D341Med (cell line): ENCODE results near the gene ITPKC.
A peak's percentile ranks its signal among the peaks of the same experiment; 100 is the strongest.

Experiments used
- DNase-seq: peaks from one replicate; pipeline ENCODE4 v3.0.0; 2012; ENCODE audit warnings: low spot score

Gene ITPKC

DNA sequence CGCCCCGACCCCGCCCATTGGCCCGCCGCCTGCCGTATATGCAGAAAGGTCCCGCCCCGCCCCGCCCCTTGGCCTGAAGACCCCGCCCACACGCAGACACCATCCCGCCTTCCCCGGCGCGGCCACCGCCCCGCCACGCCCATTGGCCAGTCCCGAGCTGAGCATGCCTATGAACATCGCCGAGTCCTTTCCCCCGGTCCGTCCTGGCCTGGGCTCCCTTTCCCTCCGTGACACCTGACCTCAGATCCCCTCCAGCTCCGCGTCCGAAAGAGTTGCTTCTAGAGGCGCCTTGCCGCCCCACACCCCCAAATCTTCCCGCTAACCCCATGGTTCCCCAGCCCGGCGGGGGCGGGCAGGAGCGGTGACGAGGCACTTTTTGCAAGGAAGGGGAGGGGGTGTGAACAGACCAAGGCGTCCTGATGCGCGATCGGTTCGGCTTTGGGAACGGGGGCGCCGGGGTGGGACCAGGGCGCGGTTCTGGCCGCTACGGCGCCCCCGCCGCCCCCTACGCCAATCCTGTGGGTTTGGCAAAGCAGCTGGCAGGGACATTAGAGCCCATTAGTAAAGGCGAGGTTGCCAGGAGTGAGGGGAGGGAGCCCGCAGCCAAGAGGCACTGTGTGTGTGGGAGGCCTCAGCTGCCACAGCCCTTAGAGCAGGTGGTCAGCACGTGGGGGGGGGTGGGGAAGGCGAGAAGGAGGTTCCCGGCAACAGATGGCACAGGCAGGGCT, 26.1 kb upstream of the ITPKC start:
- peak; percentile 97 for DNase-seq

DNA sequence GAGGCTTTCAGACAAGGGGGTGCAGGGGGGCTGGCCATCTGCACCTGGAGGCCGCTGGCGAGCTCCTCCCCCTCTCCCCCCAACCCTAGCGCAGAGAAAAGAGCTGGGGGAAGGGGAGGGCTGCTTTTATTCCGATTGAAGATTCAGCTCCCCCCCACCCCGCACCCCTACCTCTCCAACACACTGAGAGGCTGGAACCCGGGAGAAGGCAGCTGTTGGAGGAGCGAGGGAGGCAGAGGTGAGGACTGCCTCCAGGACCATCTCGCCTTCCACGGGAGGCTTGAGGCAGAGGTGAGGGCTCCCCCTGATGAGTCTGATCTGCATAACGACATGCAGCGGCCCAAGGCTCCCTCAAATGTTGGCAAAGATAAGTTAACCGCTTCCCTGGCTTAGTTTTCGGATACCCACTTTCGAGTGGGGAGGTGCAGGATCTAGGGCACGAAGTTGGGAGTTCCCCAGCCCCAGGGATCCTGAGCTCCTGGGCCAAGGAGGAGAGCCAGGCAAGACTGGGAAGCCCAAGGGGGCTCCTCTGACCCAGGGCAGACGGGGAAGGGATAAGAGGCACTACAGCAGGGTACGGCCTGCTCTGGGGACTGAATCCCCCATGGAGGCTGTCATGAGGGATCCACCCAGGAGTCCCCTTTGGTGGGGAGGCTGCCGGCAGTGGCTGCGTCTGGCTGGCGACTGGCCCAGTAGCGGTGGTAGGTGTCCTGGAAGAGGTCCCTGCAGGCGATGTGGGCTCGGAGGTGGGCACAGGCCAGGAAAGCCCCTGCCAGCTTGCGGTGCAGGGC, 25.3 kb upstream of the ITPKC start:
- peak; percentile 90 for DNase-seq

DNA sequence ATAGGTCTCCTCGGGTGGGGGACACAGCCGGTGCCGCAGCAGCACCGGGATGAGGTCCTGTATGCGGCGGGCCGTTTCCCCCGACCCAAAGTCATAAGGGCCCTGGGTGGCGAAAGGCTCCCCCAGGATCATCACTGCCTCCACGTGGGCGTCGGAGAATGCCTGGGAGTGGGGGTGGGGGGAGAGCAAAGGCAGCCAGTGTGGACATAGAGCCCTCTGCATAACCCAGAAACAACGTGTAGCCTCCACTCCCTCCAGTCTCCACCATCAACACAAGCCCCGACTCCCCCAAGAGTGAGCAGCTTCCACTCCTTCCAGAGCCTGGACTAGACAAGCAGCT, 24.7 kb upstream of the ITPKC start:
- DNase-seq = no peak

DNA sequence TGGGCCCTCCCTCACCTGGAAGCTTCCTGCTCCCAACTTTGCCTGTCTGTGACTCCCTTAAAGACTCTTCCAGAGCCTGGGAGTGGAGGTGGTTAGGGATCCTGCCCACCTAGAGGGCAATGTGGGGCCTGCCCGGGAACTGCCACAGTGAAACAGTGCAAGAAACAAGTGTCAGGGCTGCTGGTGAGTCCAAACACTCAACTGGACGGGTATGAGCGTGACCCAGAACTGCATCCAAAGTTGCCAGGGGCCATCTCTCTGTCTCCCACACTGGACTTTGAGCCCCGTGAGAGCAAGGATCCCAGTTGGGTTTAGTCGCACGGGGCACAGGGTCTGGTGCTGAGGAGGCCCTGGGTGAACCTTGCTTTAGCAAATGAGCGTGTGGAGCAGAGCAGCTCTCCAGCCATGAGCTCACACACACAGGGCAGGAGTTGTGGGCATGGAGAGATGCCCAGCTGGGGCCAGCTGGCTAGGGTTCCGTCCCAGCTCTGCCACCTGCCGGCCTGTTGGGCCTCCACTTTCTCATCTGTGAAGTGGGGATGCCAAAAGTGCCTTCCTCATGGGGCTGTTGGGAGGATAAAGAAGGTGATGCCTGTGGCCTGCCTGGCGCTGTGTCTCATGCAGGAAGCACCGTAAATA, 23.6 kb upstream of the ITPKC start:
- no peak for DNase-seq

DNA sequence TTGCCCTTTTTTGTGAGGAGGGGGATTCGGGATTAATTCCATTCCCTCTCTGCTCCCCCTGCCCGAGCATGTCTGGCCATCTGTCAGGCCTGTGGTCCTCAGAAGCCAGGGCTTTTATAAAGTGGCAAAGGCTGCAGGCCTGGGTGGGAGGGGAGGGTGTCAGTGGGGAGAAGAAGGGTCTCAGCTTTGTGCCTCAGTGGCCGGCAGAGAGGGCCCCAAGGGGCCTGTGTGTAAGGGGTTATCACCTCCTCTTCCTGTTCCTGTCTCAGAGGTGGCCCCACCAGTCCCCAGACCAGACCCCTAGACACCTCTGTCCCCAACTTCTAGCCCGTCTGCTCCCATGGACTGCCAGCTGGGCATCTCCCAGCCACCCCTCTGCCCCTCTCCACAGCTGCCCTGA, 23.0 kb upstream of the ITPKC start:
- no peak for DNase-seq

DNA sequence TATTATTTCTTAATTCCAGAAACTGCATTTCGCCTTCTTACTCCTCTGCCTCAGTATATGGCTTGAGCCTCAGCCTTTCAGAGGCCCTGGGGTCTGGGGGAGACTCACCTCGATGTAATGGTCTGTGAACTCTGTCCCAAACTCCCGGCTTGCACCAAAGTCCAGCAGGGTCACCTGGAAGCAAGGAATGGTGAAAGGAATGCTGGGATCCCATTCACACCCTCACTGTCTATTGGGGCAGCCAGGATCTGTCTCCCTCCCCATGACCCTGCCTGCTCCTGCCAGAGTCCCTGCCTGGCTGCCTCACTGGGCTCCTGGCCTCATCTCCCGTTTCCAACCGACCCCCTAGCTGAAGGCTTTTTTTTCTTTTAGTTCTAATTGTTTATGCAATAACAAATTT, 21.0 kb upstream of the ITPKC start:
- peak; percentile 5 for DNase-seq

DNA sequence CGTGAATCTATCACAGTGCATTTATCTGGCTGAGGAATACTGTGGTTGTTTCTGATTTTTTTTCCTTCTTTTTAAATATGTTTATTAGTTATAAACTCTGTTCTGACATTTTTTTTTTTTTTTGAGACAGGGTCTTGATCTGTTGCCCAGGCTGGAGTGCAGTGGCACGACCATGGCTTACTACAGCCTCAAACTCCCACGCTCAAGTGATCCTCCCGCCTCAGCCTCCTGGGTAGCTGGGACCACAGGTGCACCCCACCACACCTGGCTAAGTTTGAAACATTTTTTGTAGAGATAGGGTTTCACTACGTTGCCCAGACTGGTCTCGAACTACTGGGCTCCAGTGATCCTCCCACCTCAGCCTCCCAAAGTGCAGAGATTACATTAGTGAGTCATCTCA, 19.9 kb upstream of the ITPKC start:
- DNase-seq = no peak

DNA sequence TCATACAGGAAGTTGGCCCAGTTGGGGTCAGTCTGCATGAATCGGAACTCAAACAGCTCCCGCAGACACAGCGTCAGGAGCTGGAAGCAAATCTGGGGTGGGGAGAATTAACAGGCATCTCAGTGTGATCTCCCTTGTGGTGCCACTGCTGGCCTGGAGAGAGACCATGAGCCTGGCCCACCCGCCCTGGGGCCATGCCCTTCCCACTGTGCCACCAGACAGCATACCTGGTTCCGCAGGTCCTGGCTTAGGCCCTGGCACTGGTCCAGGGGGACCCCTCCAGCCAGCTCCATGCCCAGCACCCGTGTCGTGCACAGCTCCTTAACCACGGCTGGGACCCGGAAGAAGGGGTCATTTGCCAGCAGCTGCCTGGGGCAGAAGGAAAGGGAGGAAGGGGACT, 16.8 kb upstream of the ITPKC start:
- no peak for DNase-seq

DNA sequence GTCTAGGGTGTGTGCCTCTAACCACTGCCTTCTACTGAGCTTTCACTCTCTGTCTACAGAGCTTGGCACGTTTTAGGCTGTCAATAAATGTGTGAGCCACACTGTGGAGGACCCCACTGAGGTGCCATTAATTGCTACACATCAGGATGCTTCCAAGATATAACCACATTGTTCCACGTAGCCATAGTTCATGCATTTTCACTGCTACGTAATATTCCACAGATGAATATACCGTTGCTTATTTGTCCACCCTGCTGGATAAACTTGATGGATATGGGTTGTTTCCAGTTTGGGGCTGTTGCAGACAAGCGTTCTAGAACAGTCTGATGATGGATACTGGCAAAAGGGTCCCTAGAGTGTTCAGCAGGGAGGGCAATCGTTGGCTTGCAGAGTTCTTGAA, 15.2 kb upstream of the ITPKC start:
- no peak for DNase-seq

DNA sequence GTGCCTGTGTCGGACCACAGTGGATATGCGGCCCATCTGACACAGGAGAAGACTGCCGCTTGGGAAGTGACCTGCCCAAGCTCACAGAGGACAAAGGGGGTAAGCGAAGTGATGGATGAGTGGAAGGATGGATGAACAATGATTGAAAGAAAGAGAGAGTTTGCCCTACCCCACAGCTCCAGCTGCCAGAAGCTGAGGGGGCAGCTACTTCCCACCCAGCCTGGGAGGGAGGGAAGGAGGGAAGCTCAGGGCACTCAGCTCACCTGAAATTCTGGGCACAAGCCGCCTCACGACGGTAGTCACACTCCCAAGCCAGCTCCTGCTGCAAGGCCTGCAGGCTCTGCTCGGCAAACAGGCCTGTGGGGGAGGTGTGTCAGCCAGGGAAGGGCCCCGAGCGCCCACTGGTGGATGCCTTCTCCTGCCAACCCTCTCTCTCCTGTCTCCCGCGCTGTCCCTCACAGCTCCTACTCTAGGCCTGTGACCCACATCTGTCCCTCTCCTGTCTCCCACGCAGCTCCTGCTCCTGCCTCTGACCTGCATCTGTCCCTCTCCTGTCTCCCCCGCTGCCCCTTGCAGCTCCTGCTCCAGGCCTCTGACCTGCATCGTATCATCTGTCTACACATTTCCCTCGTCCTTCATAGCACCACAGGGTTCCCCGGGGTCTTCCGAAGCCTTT, 14.4 kb upstream of the ITPKC start:
- peak; percentile 89 for DNase-seq

DNA sequence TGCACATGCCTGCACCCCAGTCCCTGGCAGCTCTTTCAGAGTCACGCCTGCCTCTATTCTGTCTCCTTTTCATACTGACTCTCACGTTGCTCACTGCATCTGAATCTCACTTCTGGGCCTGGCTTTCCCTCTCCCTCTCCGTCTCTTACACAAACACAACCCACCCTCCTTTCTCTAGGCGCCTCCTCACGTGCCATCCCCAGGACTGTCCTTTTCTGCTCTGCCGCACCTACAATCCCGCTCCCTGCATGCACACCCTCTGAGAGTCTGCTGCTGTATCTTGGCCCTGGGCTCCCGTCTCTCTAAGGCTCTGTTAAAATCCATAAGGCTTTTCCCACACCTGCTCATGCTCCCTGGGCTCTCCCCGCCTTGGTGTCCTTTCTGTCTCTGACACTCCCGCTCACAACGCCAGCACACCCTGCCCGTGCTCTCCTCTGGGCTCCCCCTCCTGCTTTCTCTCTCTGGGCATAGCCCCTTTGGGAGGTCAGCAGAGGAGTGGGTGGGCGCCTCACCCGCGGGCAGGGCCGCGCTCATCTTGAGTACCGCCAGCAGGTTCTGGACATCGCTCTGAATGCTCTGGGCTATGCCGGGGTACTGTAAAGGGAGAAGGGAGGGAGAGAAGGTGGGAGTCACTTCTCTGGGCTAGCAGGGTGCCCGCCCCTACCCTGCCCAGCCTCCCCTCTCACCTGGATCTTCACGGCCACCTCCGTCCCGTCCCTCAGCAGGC, 13.7 kb upstream of the ITPKC start:
- DNase-seq = no peak

DNA sequence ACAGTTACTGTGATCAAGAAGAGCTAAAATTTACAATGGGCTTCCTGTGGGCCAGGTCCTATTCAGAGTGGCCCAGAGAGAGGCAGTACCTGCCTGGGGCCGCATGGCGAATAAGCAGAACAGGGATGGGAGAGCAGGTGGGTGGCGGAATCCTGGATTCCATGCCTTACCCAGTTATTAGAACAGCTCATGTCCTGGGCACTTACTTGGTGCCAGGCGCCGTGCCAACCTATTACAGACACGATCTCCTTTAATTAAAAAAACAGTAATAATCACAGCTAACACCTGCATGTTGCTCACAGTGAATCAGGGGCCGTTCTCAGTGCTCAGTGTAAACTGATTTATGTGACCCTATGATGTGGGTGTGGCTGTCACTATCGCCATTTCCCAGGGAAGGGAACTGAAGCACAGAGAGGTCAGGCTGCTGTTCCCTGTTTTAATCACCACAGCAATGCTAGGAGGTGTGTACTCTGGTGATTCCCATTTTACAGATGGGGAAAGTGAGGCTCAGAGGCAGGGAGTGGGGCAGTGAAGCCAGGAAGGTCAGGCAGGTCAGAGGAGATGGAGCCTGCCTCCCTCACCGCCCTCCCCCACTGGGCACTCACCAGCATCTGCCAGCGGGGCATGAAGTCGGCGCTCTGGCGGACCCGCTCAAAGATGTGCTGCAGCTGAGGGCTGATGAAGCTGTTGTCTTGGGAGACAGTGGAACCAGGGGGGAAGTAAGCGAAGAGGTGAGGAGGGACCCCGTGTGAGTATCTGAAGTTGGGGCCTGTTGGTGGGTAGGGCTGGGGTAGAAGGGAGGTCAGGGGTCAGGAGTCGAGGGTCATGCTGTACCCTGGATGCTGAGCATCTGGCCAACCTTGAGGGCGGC, 12.2 kb upstream of the ITPKC start:
- no peak for DNase-seq

DNA sequence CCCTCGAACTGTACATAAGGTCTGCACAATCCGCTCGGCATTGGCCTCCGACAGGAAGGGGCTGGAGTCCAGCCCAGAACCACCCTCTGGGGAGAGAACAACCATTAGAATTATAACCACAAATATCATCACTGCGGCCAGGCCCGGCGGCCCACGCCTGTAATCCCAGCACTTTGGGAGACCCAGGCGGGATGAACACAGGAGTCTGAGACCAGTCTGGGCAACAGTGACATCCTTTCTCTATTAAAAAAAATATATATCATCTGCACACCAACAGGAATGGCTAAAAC, 11.6 kb upstream of the ITPKC start:
- DNase-seq = no peak

DNA sequence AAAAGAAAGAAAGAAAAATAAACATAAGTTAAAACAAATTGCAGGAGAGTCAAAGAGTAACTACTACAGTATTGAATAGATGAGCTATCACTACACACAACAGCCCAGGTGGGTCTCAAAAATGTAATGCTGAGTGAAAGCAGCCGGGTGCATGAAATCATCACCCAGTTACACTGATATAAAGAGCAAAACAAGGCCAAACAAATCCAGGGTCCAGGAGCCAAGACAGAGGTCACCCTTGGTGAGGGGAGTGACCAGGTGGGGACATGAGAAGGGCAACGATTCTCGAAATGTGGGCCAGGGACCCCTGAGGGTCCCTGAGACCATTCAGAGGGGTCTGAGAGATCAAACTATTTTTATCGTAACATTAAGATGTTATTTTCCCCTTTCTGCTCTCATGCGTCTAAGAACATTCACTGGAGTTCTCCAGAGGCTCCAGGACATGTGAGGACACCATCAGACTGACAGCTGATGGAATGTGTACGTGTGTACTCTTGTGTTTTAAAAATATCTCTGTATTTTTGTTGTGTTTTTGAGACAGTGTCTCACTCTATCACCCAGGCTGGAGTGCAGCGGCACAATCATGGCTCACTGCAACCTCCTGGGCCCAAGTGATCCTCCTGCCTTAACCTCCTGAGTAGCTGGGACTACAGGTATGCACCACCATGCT, 10.8 kb upstream of the ITPKC start:
- DNase-seq = no peak

DNA sequence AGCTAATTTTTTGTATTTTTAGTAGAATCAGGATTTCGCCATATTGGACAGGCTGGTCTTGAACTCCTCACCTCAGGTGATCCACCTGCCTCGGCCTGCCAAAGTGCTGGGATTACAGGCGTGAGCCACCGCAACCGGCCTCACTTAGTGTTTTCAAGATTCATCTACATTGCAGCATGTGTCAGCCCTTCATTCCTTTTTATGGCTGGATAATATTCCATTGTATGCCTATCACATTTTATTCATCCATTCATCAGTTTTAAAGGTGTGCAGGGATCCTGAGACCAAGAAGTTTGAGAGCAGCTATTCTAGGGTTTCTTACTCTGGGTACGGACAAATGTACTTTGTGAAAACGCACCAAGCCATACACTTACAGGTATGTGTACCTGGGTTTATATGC, 9.3 kb upstream of the ITPKC start:
- no peak for DNase-seq

DNA sequence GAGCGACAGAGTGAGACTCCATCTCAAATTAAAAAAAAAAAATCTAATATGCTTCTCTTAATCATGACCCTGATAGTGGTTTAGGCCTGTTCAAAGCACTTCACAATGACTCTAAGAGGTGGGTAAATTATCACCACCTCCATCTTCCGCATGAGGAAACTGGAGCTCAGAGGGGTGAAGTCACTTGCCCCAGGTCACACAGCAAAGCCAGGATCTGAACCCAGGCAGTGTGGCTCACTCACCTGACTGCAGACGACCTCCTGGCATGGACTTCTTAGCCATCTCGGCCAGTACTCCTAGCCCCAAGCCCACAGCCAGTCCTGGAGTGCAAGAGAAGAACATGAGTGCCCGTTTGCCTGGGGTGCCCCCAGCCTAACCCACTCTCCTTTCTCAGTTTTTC, 7.1 kb upstream of the ITPKC start:
- no peak for DNase-seq

DNA sequence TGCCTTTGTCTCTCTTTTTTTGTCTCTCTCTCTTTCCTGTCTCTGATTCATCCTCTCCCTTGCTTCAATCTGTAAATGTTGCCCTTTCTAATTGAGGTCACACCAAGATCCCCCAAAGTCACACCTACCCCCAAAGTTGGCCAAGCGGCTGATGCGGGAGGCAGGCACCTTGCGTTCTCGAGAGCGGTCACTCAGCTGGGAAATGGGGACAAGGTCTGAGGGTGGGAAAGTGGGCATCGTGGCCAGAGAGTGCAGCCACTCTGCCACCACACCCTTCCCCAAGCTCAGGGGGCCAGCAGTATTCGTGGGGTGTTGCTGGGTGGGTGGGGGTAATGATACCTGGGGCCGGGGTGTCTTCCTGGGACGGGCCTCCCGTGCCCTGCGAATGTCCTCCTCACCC, 3.0 kb upstream of the ITPKC start:
- DNase-seq = no peak

DNA sequence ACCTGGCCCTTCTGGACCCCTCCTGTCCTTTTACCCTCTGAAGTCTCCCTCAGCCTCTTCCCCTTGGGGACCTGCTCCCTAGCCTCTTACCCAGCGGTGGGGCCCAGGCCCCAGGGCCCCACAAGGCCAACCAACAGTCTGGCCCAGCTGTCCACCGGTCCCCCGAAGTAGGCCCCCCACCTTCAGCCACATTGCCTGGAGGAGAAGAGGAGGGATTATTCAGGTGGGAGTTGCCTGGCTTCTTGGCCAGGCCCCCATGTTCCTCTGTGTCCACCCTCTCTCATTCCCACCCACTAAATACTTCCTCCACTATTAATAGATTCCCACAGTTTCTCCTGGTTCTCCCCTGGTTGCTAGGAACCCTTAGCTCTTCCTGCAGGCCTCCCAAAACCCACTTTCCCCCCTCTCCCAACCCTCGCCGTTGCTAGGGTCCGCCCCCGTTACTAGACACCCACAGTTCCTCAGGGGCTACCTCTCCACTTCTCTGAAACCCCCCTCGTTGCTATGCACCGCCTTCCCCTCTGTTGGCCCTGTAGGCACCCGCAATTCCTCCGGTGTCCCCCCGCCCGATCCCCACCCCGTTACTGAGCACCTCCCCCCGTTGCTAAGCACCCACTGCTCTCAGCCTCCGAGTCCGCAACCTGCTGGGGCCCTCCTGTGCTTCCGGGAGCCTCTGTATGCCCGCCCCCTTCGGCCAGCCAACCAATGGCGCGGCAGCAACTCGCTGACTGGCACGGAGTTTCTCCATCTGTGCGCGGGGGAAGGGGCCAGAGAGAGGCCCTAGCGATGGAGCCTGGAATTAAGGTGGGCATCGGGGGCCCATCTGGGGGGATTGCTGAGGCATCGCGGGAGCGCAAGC, 2.2 kb upstream of the ITPKC start:
- peak; percentile 94 for DNase-seq

DNA sequence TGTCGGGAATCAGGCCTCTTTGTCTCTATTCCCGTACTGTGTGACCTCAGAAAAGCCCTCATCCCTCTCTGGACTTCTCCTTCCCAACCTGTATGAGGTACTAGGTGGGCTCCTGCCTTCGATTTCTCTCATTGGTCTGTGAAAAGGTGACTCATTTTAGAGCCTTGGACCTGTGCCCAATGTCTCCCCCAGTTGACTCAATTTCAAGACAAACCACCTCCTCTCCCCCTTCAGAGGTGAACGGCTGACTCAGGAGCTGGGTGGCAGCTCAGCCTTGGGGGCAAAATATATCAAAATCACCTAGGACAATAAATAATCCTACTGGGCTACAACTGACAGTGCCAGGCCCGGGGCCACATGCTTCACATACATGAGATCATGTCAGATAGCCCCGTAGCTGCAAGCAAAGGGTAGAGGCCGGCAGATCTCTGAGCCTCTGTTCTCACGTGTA, 856 bp upstream of the ITPKC start:
- DNase-seq = no peak
